Tibial artery (tissue), 4 donors: ENCODE measurements around the gene TTLL5.
A peak's percentile ranks its signal among the peaks of the same experiment; 100 is the strongest.

Experiments
- DNase-seq, 2 donors: peaks; one replicate each; pipeline ENCODE4 v3.0.0-alpha.2; 2019
- H3K27ac ChIP-seq, 2 donors: fragments of 200-600 bp; sonication (generic) in 1 of 2; 1 replicate in 1 of 2; 2 replicates in 1 of 2; pipeline ENCODE4 v1.5.1; 2018 to 2019; ENCODE audit warnings: mild to moderate bottlenecking in 1 of 2
- H3K27me3 ChIP-seq, 2 donors: fragments of 200-600 bp; sonication (generic) in 1 of 2; one replicate each; pipeline versions ENCODE4 v1.5.1 to v1.6.0; 2016 to 2019
- H3K36me3 ChIP-seq, 3 donors: fragments of 200-600 bp; sonication (generic) in 2 of 3; one replicate each; pipeline ENCODE4 v1.5.1; 2016 to 2019; ENCODE audit warnings: mild to moderate bottlenecking in 2 of 3
- H3K4me1 ChIP-seq, 4 donors: fragments of 200-600 bp; sonication (generic) in 2 of 4; 1 replicate in 3 of 4; 2 replicates in 1 of 4; pipeline ENCODE4 v1.5.1; 2016 to 2019
- H3K4me3 ChIP-seq, 2 donors: fragments of 200-600 bp; sonication (generic) in 1 of 2; 1 replicate in 1 of 2; 2 replicates in 1 of 2; pipeline ENCODE4 v1.5.1; 2018 to 2019; ENCODE audit warnings: mild to moderate bottlenecking in 2 of 2
- H3K9me3 ChIP-seq, 3 donors: fragments of 200-600 bp; sonication (generic) in 1 of 3; one replicate each; pipeline ENCODE4 v1.5.1; 2016 to 2019
- intact Hi-C: fragments of 100-400 bp; cut with DNase I; formaldehyde crosslinking; loops from one replicate; pipeline ENCODE4 v1.15.0; 2023; ENCODE audit warnings: low total_unique reads
- TF ChIP-seq, protein P1 (sequence below), 2 experiments: fragments of 200-600 bp in 1 of 2; fragments of 450-650 bp in 1 of 2; IDR thresholded peaks; one replicate each; pipeline ENCODE4 v1.5.1; 2017 to 2019; ENCODE audit warnings: antibody characterized with exemption in 2 of 2, mild to moderate bottlenecking in 1 of 2, moderate library complexity in 1 of 2

Gene TTLL5, protein sequence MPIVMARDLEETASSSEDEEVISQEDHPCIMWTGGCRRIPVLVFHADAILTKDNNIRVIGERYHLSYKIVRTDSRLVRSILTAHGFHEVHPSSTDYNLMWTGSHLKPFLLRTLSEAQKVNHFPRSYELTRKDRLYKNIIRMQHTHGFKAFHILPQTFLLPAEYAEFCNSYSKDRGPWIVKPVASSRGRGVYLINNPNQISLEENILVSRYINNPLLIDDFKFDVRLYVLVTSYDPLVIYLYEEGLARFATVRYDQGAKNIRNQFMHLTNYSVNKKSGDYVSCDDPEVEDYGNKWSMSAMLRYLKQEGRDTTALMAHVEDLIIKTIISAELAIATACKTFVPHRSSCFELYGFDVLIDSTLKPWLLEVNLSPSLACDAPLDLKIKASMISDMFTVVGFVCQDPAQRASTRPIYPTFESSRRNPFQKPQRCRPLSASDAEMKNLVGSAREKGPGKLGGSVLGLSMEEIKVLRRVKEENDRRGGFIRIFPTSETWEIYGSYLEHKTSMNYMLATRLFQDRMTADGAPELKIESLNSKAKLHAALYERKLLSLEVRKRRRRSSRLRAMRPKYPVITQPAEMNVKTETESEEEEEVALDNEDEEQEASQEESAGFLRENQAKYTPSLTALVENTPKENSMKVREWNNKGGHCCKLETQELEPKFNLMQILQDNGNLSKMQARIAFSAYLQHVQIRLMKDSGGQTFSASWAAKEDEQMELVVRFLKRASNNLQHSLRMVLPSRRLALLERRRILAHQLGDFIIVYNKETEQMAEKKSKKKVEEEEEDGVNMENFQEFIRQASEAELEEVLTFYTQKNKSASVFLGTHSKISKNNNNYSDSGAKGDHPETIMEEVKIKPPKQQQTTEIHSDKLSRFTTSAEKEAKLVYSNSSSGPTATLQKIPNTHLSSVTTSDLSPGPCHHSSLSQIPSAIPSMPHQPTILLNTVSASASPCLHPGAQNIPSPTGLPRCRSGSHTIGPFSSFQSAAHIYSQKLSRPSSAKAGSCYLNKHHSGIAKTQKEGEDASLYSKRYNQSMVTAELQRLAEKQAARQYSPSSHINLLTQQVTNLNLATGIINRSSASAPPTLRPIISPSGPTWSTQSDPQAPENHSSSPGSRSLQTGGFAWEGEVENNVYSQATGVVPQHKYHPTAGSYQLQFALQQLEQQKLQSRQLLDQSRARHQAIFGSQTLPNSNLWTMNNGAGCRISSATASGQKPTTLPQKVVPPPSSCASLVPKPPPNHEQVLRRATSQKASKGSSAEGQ (N-terminal part only)

DNA sequence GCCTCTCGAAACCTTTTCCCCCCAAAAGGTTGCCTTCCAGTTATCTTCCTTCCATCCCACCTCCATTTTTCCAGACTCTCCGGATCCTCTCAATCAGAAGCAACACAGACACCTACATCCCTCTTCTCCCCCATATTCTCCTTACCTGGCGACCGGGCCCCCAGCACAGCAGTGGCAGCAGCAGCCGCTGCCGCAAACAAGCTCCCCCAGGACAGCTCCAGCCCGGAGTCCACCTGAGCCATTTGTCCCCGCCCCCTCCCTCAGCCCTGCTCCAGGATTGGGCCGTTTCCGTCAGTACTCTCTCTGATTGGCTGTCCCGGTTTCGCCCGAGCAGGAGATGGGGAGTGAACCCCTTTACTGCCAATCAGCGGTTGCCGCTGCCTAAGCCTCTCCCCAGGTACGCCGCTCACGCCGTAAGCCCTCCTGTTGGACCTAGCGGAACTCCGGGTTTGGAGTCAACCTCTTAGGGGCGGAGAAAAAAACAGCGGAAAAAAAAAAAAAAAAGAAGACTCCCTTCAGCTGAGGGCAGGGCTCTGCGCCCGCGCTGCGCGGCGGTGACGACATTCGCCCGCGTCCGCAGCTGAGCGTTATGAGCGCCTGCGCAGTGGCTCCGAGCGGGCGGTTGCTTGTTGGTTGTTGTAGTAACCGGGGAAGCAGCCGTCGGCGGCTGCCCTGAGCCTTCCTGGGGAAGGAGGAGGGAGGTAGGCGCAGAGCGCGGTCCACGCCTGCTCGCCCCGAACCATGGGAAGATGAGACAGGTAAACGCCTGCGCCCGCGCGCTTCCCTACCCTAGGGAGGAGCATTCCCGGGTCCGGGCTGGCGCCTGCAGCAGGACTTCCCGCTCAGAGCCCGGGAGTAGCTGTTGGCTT, at the start of gene TTLL5, which contains the start of gene ERG28:
Gene TTLL5, plus strand, starts transcription at position 617 of the 869 bp plus-strand sequence. CDS start 1,904 bp downstream, outside the sequence.
Gene ERG28, minus strand, starts transcription at position 247 of the 869 bp plus-strand sequence. CDS start 3,374 bp downstream, outside the sequence.
- no peaks in the 10 kb centered on the region for H3K9me3 ChIP-seq
- peak; percentile 96 to 99 for DNase-seq
- peak within 1 kb of the TSS; percentile 81 to 86 for H3K27ac ChIP-seq
- no peaks in the 10 kb centered on the region for H3K27me3 ChIP-seq
- TF ChIP-seq, protein P1, sequence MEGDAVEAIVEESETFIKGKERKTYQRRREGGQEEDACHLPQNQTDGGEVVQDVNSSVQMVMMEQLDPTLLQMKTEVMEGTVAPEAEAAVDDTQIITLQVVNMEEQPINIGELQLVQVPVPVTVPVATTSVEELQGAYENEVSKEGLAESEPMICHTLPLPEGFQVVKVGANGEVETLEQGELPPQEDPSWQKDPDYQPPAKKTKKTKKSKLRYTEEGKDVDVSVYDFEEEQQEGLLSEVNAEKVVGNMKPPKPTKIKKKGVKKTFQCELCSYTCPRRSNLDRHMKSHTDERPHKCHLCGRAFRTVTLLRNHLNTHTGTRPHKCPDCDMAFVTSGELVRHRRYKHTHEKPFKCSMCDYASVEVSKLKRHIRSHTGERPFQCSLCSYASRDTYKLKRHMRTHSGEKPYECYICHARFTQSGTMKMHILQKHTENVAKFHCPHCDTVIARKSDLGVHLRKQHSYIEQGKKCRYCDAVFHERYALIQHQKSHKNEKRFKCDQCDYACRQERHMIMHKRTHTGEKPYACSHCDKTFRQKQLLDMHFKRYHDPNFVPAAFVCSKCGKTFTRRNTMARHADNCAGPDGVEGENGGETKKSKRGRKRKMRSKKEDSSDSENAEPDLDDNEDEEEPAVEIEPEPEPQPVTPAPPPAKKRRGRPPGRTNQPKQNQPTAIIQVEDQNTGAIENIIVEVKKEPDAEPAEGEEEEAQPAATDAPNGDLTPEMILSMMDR (IDR thresholded peaks at IDR 0.05): no peak
- peaks cover 0 to 21% (median 12%) of the 10 kb centered on the region in 4 donors for H3K4me1 ChIP-seq
- intact Hi-C loops: loop anchor here (5.0 kb wide), 1 partner anchor 321 kb away; the partner anchor contains the start of gene TGFB3
- peak within 1 kb of the TSS; percentile 89 to 90 for H3K4me3 ChIP-seq
- peaks cover 0 to 16% (median 5%) of the 10 kb centered on the region in 3 donors for H3K36me3 ChIP-seq

DNA sequence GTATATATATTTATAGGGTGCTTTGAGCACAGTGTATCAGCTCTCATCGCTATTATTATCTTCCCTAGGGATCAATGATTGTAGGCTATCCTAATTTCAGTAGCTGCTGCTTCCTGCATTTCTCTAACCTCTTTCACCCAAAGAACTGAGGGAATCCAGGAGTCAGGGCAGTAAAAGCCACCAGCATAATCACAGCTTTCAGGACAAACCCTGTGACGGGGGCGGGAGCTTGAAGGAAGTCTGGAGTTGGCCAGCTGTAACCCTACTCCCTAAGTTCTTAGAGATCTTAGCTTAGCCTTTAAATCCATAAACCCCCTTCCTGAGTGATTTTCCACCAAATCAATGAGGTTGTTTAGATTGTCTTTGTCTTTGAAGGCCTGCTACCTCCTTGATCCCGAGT, 48.9 kb upstream of the TTLL5 start:
- peaks cover 0 to 17% (median 4%) of the 10 kb centered on the region in 4 donors for H3K4me1 ChIP-seq
- DNase-seq: no peak
- no peaks in the 10 kb centered on the region for H3K36me3 ChIP-seq
- peaks cover 0 to 4% of the 10 kb centered on the region in 2 donors for H3K27me3 ChIP-seq
- intact Hi-C loops: no loop called here
- no peak overlapping the region for H3K4me3 ChIP-seq
- TF ChIP-seq, protein P1 (IDR thresholded peaks at IDR 0.05): no peak
- H3K27ac ChIP-seq: no peak overlapping the region
- H3K9me3 ChIP-seq: no peaks in the 10 kb centered on the region

DNA sequence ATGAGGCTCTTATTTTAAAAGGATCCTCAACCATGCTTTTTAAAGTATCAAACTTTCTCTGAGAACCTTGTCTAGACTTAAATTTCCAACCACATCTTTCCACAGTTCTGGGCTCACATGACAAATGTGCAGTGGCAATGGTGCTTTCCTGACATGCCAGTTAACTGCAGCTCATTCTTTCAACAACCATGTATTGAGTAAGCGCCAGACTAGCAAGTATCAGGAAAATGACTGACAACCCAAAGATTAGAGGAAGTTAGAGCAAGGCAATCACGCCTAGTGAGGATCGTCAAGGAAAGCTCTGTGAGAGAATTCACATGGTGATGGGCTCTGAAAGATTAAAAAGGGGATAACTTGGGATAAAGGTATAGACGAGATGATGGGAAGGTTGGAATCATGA, 46.9 kb upstream of the TTLL5 start:
- Histone ChIP-seq H3K36me3 (no peaks in the 10 kb centered on the region), H3K27me3 (peaks cover 0 to 4% of the 10 kb centered on the region in 2 donors), H3K4me3 (no peak overlapping the region), H3K27ac (no peak overlapping the region), H3K9me3 (no peaks in the 10 kb centered on the region), H3K4me1 (peaks cover 0 to 14% (median 4%) of the 10 kb centered on the region in 4 donors)
- intact Hi-C loops: no loop called here
- DNase-seq: no peak
- TF ChIP-seq, protein P1 (IDR thresholded peaks at IDR 0.05): no peak

DNA sequence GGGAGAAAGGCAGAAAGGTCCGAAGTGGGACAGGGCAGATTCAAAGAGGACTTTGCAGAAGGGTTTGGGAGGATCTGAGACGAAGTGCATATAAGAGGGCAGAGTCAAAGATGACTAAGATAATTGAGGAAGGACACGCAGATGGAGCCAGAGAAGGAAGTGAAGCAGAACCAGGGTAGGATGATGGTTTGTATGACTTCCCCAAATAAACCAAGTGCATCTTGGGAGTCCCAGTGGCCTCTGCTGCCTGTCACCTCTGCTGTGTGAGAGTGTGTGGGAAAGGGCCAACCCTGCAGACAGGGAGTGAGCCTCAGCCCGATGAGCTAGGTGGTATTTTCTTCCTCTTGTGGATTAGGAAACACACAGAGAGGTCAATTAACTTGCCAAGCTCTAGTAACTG, 45.8 kb upstream of the TTLL5 start:
- Histone ChIP-seq H3K9me3 (no peaks in the 10 kb centered on the region), H3K4me3 (no peak overlapping the region), H3K27ac (no peak overlapping the region), H3K36me3 (no peaks in the 10 kb centered on the region), H3K27me3 (peaks cover 0 to 4% of the 10 kb centered on the region in 2 donors), H3K4me1 (peaks cover 0 to 7% (median 3%) of the 10 kb centered on the region in 4 donors)
- intact Hi-C loops: no loop called here
- DNase-seq: peak in 1 of 2 donors; percentile 35
- TF ChIP-seq, protein P1 (IDR thresholded peaks at IDR 0.05): no peak
